Fibroblast of lung (primary cell): ENCODE results near the gene ETHE1. TPM values are rescaled to one million over a fixed set of nuclear protein-coding genes. Genes with fewer than 3 reads are reported as not detected.

Source experiments
- DNase-seq, 2 donors: peaks; one replicate each; pipeline versions ENCODE4 v3.0.0 to v3.0.0-alpha.2; 2010; ENCODE audit warnings: low read depth in 2 of 2
- H2AFZ ChIP-seq: 2 replicates; pipeline ENCODE4 v1.5.1; 2012; ENCODE audit warnings: low read length, control low read depth, inconsistent platforms
- H3K27ac ChIP-seq: 2 replicates; pipeline ENCODE4 v1.5.1; 2011; ENCODE audit warnings: low read length, control low read depth; ENCODE audit not compliant: insufficient read depth
- H3K27me3 ChIP-seq: 2 replicates; pipeline ENCODE4 v1.5.1; 2011; ENCODE audit warnings: mild to moderate bottlenecking, low read length; ENCODE audit not compliant: control insufficient read depth, insufficient read depth
- H3K36me3 ChIP-seq: 2 replicates; pipeline ENCODE4 v1.5.1; 2011; ENCODE audit warnings: low read length; ENCODE audit not compliant: control insufficient read depth, insufficient read depth
- H3K4me1 ChIP-seq: 2 replicates; pipeline ENCODE4 v1.5.1; 2011; ENCODE audit warnings: low read length; ENCODE audit not compliant: control insufficient read depth, insufficient read depth; ENCODE audit errors: extremely low read depth
- H3K4me2 ChIP-seq: 2 replicates; pipeline ENCODE4 v1.5.1; 2011; ENCODE audit warnings: low read length, control low read depth; ENCODE audit not compliant: insufficient read depth; ENCODE audit errors: extremely low read depth
- H3K4me3 ChIP-seq, 4 experiments: fragments of 200-600 bp in 1 of 4; sonication (generic) in 1 of 4; replicated peaks in 1 of 4; 2 replicates each; pipeline ENCODE4 v1.5.1; 2011 to 2016; ENCODE audit warnings: low read length in 4 of 4, low read depth in 3 of 4, mild to moderate bottlenecking in 3 of 4, control low read depth in 2 of 4, inconsistent platforms in 1 of 4, mixed read lengths in 1 of 4; ENCODE audit not compliant: insufficient read depth in 1 of 4; ENCODE audit errors: control extremely low read depth in 1 of 4
- H3K79me2 ChIP-seq: 2 replicates; pipeline ENCODE4 v1.5.1; 2012; ENCODE audit warnings: mild to moderate bottlenecking, low read length, inconsistent platforms; ENCODE audit not compliant: control insufficient read depth, insufficient read depth
- H3K9ac ChIP-seq: 2 replicates; pipeline ENCODE4 v1.5.1; 2011; ENCODE audit warnings: mild to moderate bottlenecking, low read length, control low read depth; ENCODE audit not compliant: insufficient read depth
- H3K9me3 ChIP-seq: 2 replicates; pipeline ENCODE4 v1.5.1; 2012; ENCODE audit warnings: low read depth, low read length; ENCODE audit not compliant: control insufficient read depth, insufficient read depth
- H4K20me1 ChIP-seq: 2 replicates; pipeline ENCODE4 v1.5.1; 2011; ENCODE audit warnings: low read length; ENCODE audit not compliant: control insufficient read depth, insufficient read depth; ENCODE audit errors: extremely low read depth
- CTCF ChIP-seq, 2 donors: IDR thresholded peaks in 1 of 2; conservative IDR thresholded peaks in 1 of 2; 1 replicate in 1 of 2; 2 replicates in 1 of 2; pipeline ENCODE4 v1.5.1; 2011 to 2012; ENCODE audit warnings: low read length in 2 of 2, control low read depth in 1 of 2, inconsistent platforms in 1 of 2, low read depth in 1 of 2, mild to moderate bottlenecking in 1 of 2
- EZH2 ChIP-seq: IDR thresholded peaks from 2 replicates; pipeline ENCODE4 v1.5.1; 2012; ENCODE audit warnings: low read length, control low read depth, mild to moderate bottlenecking; ENCODE audit errors: missing control alignments
- polyA plus RNA-seq, 2 donors: library from polyadenylated mRNA; depleted of rRNA in 1 of 2; stranded (reverse) in 1 of 2; unstranded in 1 of 2; fragments of >200 nt; gene quantifications; 2 replicates each; pipeline ENCODE4 v1.2.1, GENCODE V29; 2011 to 2012; ENCODE audit warnings: missing spikeins in 1 of 2
- total RNA-seq: library from RNA; depleted of rRNA; stranded (reverse); fragments of >200 nt; gene quantifications from 2 replicates; pipeline ENCODE4 v1.2.1, GENCODE V29; 2014

ETHE1 gene
- total and polyA plus RNA-seq, 2 donors (not counting 1 experiment from before 2014, with no cell fraction given): 65.2 to 112 TPM

- H3K36me3 ChIP-seq: peaks cover 6% of the 10 kb centered on the region
- H2AFZ ChIP-seq: no peak overlapping the region
- DNase-seq: no peak
- peaks cover 5% of the 10 kb centered on the region for H3K4me1 ChIP-seq
- H3K9ac ChIP-seq: no peak overlapping the region
- no peaks in the 10 kb centered on the region for H4K20me1 ChIP-seq
- H3K4me3 ChIP-seq: no peak overlapping the region
- no peaks in the 10 kb centered on the region for H3K27me3 ChIP-seq
- no peak overlapping the region for H3K4me2 ChIP-seq
- no peak for TF ChIP-seq CTCF (conservative IDR thresholded peaks at IDR 0.05 in 1 of 2, IDR thresholded peaks at IDR 0.05 in 1 of 2; ENCODE audit: low read depth in 1 of 2, low read length in 2 of 2)
- TF ChIP-seq EZH2: no peak
- H3K27ac ChIP-seq: no peak overlapping the region
- H3K79me2 ChIP-seq: no peaks in the 10 kb centered on the region
- H3K9me3 ChIP-seq: no peaks in the 10 kb centered on the region
Measured at GRCh38 chr19:43506629-43507028, 20.4 kb downstream of the ETHE1 start.

GRCh38 chr19:43505941-43506340, 21.1 kb downstream of the ETHE1 start:
- Histone ChIP-seq H3K9ac (no peak overlapping the region), H3K79me2 (no peaks in the 10 kb centered on the region), H4K20me1 (no peaks in the 10 kb centered on the region), H3K36me3 (peaks cover 6% of the 10 kb centered on the region), H2AFZ (no peak overlapping the region), H3K4me3 (no peak overlapping the region), H3K4me2 (no peak overlapping the region), H3K9me3 (no peaks in the 10 kb centered on the region), H3K4me1 (peaks cover 5% of the 10 kb centered on the region), H3K27me3 (no peaks in the 10 kb centered on the region), H3K27ac (no peak overlapping the region)
- TF ChIP-seq CTCF (conservative IDR thresholded peaks at IDR 0.05 in 1 of 2, IDR thresholded peaks at IDR 0.05 in 1 of 2; ENCODE audit: low read depth in 1 of 2, low read length in 2 of 2) (no peak), EZH2 (no peak)
- no peak for DNase-seq

DNA sequence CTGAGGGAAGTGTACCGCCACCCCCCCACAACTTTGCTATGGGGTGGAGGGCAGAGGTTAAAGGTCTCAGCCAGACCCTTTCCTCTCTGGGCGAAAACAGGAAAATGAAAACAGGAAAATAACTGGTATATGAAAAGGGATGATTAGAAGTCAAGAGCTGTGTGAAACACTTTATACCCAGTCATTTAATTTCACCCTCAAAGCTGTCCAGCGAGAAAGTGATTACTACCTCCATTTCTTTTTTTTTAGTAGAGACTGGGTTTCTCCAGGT, 21.9 kb downstream of the ETHE1 start:
- H3K27me3 ChIP-seq: no peaks in the 10 kb centered on the region
- no peaks in the 10 kb centered on the region for H3K9me3 ChIP-seq
- H3K4me1 ChIP-seq: peaks cover 5% of the 10 kb centered on the region
- H3K79me2 ChIP-seq: no peaks in the 10 kb centered on the region
- TF ChIP-seq CTCF (conservative IDR thresholded peaks at IDR 0.05 in 1 of 2, IDR thresholded peaks at IDR 0.05 in 1 of 2; ENCODE audit: low read depth in 1 of 2, low read length in 2 of 2) (no peak), EZH2 (no peak)
- no peaks in the 10 kb centered on the region for H4K20me1 ChIP-seq
- no peak for DNase-seq
- no peak overlapping the region for H3K9ac ChIP-seq
- peaks cover 4% of the 10 kb centered on the region for H3K36me3 ChIP-seq
- H2AFZ ChIP-seq: no peak overlapping the region
- peak overlapping the region; percentile 81 for H3K4me2 ChIP-seq
- no peak overlapping the region for H3K4me3 ChIP-seq
- H3K27ac ChIP-seq: no peak overlapping the region
